ENCODE measurements around the gene MAP3K3.

- TF ChIP-seq EZH2phosphoT487 (IDR thresholded peaks at IDR 0.05; ENCODE audit: unreplicated experiment) = no peak
- TF ChIP-seq JUNB (IDR thresholded peaks at IDR 0.05; ENCODE audit: unreplicated experiment) = no peak
- no peak for TF ChIP-seq CTCF (conservative IDR thresholded peaks at IDR 0.05; ENCODE audit: low read depth in 2 of 2)
- no peak for TF ChIP-seq ETS1 (IDR thresholded peaks at IDR 0.05)
- no peak for TF ChIP-seq POLR2AphosphoS5 (IDR thresholded peaks at IDR 0.05; ENCODE audit: low read depth)
- no peak for TF ChIP-seq REST (IDR thresholded peaks at IDR 0.05; ENCODE audit: unreplicated experiment)
- no peak for TF ChIP-seq EZH2 (IDR thresholded peaks at IDR 0.05; ENCODE audit: low read depth, unreplicated experiment)
- no peak for TF ChIP-seq NANOG (IDR thresholded peaks at IDR 0.05; ENCODE audit: borderline replicate concordance)
- no peak for TF ChIP-seq CREB1 (CRISPR knock-in tag; IDR thresholded peaks at IDR 0.05; ENCODE audit: low read depth)
- TF ChIP-seq STAT1 (IDR thresholded peaks at IDR 0.05; ENCODE audit: unreplicated experiment) = no peak
- TF ChIP-seq ZNF462 (CRISPR knock-in tag; IDR thresholded peaks at IDR 0.05) = no peak
- no peak for TF ChIP-seq ZNF331 (CRISPR knock-in tag; IDR thresholded peaks at IDR 0.05; ENCODE audit: low read depth)
Observed at GRCh38 chr17:63686138-63686685, 64.0 kb downstream of the MAP3K3 start.
